Left lung (tissue), 10 donors: ENCODE measurements around the gene PITPNM2. TPM values are rescaled to one million over a fixed set of nuclear protein-coding genes. Genes with fewer than 3 reads are reported as not detected.

Source experiments
- ATAC-seq: fragments of 200-7000 bp; cut with Tn5 transposase; one replicate; pipeline ENCODE4 v1.9.1; 2020; ENCODE audit warnings: moderate library complexity
- DNase-seq, 4 donors: peaks; one replicate each; pipeline ENCODE4 v3.0.0-alpha.2; 2013 to 2020
- H3K27ac ChIP-seq, 2 donors: fragments of 200-600 bp; sonication (generic) in 1 of 2; one replicate each; pipeline versions ENCODE4 v1.5.0 to v1.8.0; 2020 to 2021
- H3K27me3 ChIP-seq, 2 donors: fragments of 200-600 bp; sonication (generic) in 1 of 2; one replicate each; pipeline versions ENCODE4 v1.5.0 to v1.8.0; 2020 to 2021
- H3K36me3 ChIP-seq, 2 donors: fragments of 200-600 bp; sonication (generic) in 1 of 2; one replicate each; pipeline versions ENCODE4 v1.5.0 to v1.8.0; 2020 to 2021
- H3K4me1 ChIP-seq, 2 donors: fragments of 200-600 bp; one replicate each; pipeline ENCODE4 v1.8.0; 2021
- H3K4me3 ChIP-seq, 2 donors: fragments of 200-600 bp; sonication (generic) in 1 of 2; one replicate each; pipeline versions ENCODE4 v1.5.0 to v1.8.0; 2020 to 2021; ENCODE audit warnings: mild to moderate bottlenecking in 1 of 2
- H3K9me3 ChIP-seq, 2 donors: fragments of 200-600 bp; sonication (generic) in 1 of 2; one replicate each; pipeline versions ENCODE4 v1.5.0 to v1.8.0; 2020 to 2021
- intact Hi-C, 2 donors: fragments of 100-400 bp; cut with DNase I; formaldehyde crosslinking; loops; one replicate each; pipeline versions ENCODE4 v1.11.2 to v1.14.2; 2022
- polyA plus RNA-seq, 6 donors: library from polyadenylated mRNA; unstranded; fragments of 120-200 nt; gene quantifications; one replicate each; pipeline ENCODE4 v1.2.1, GENCODE V29; 2013; ENCODE audit not compliant: insufficient read length in 6 of 6
- total RNA-seq, 2 donors: library from RNA; stranded (reverse); fragmentation: NEBNext Ultra II Directional; extraction: Animal tissue kit (Norgen Biotek cat#: 25700); gene quantifications; one replicate each; pipeline ENCODE4 v1.2.1, GENCODE V29; 2021
- TF ChIP-seq, protein P1 (sequence below), 2 donors: fragments of 200-600 bp; sonication (generic) in 1 of 2; IDR thresholded peaks; one replicate each; pipeline versions ENCODE4 v1.5.0 to v1.8.0; 2021; ENCODE audit warnings: antibody characterized with exemption in 2 of 2
- donor health status: DM: no; HTN: yes; CAD: no.
- donor health status: DM: no; HTN: no; CAD: no.

PITPNM2 gene
- total and polyA plus RNA-seq, 8 donors: 11.3 to 30.8 (median 14.5) TPM

DNA sequence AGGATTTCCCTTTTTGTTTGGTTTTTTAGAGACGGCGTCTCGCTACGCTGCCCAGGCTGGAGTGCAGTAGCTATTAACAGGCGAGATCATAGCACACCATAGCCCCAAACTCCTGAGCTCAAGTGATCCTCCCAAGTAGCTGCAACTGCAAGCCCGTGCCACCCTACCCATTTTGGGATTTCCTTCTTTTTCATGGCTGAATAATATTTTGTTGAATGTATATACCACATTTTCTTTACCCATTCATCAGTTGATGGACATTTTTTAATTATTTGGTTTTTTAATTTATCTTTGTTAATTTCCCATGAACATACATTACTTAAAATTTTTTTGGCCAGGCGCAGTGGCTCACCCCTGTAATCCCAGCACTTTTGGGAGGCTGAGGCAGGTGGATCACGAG, 15.2 kb downstream of the PITPNM2 start:
- H3K27me3 ChIP-seq: no peaks in the 10 kb centered on the region
- H3K36me3 ChIP-seq: no peaks in the 10 kb centered on the region
- TF ChIP-seq, protein P1, sequence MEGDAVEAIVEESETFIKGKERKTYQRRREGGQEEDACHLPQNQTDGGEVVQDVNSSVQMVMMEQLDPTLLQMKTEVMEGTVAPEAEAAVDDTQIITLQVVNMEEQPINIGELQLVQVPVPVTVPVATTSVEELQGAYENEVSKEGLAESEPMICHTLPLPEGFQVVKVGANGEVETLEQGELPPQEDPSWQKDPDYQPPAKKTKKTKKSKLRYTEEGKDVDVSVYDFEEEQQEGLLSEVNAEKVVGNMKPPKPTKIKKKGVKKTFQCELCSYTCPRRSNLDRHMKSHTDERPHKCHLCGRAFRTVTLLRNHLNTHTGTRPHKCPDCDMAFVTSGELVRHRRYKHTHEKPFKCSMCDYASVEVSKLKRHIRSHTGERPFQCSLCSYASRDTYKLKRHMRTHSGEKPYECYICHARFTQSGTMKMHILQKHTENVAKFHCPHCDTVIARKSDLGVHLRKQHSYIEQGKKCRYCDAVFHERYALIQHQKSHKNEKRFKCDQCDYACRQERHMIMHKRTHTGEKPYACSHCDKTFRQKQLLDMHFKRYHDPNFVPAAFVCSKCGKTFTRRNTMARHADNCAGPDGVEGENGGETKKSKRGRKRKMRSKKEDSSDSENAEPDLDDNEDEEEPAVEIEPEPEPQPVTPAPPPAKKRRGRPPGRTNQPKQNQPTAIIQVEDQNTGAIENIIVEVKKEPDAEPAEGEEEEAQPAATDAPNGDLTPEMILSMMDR (IDR thresholded peaks at IDR 0.05): no peak
- no peaks in the 10 kb centered on the region for H3K9me3 ChIP-seq
- DNase-seq (no peak), ATAC-seq (no peak)
- H3K4me1 ChIP-seq: peaks cover 34% of the 10 kb centered on the region in 2 donors
- H3K27ac ChIP-seq: no peak overlapping the region
- H3K4me3 ChIP-seq: no peak overlapping the region
- intact Hi-C loops: no loop called here

DNA sequence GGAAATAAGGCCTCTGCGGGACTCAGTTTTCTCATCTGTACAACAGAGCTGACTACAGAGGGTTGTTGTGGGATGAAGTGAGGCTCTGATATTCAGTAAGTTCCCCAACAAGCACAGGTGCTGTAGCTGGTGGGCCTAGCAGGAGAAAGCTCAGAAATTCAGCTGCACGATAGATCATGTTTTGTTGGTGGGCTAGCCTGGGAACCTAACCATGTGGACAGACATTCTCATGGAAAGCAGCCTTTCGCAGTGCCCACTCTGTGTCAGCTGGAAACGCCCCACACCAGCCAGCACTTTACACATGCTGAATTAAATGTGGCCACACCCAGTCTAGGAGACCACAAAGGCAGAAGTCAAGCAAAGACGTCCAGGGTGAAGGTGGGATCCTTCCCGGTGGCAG, 16.1 kb downstream of the PITPNM2 start:
- H3K27me3 ChIP-seq: no peaks in the 10 kb centered on the region
- DNase-seq (no peak), ATAC-seq (peak; percentile 8)
- TF ChIP-seq, protein P1 (IDR thresholded peaks at IDR 0.05): no peak
- no peaks in the 10 kb centered on the region for H3K36me3 ChIP-seq
- H3K9me3 ChIP-seq: no peaks in the 10 kb centered on the region
- peaks cover 25% of the 10 kb centered on the region in 2 donors for H3K4me1 ChIP-seq
- peak overlapping the region; percentile 26 to 50 for H3K27ac ChIP-seq
- no peak overlapping the region for H3K4me3 ChIP-seq
- intact Hi-C loops: no loop called here

DNA sequence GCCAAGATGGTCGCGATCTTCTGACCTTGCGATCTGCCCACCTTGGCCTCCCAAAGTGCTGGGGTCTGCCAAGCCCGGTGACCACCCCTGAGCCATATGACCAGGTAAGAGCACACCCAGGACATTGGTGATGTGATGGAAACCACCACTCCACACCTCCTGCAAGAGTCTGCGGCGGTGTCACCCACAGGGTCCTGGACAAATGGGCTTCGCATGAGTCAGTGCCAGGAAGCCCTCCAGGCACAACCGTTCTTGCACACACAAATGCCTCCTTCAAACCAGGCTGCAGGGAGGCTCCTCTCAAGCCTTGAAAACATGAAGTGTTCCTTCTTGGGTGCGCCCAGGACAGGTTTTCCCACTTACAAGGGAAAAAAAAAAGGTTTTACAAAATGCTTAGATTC, 16.6 kb downstream of the PITPNM2 start:
- Histone ChIP-seq H3K27me3 (no peaks in the 10 kb centered on the region), H3K9me3 (no peaks in the 10 kb centered on the region), H3K4me1 (peaks cover 21 to 25% of the 10 kb centered on the region in 2 donors), H3K36me3 (no peaks in the 10 kb centered on the region), H3K27ac (peak overlapping the region in 1 of 2 donors; percentile 37), H3K4me3 (no peak overlapping the region)
- TF ChIP-seq, protein P1 (IDR thresholded peaks at IDR 0.05): no peak
- DNase-seq (peak in 2 of 4 donors; percentile 63 to 78), ATAC-seq (peak; percentile 66)
- intact Hi-C loops: no loop called here

DNA sequence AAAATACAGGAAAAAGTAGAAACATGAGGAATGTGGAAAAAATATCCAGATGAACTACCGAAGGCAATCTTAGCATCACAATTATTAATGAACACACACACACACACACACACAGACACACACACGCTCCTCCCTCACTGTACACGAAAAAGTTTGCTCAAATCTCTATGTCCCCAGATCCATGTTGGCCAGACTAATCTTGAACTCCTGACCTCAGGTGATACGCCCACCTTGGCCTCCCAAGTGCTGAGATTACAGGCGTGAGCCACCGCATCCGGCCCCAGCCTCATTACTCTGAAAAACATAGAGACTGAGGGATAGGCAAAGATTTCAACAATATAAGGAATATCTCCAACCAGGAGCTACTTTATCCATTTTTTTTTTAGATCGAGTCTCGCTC, 17.2 kb downstream of the PITPNM2 start:
- intact Hi-C loops: no loop called here
- H3K9me3 ChIP-seq: no peaks in the 10 kb centered on the region
- H3K36me3 ChIP-seq: no peaks in the 10 kb centered on the region

DNA sequence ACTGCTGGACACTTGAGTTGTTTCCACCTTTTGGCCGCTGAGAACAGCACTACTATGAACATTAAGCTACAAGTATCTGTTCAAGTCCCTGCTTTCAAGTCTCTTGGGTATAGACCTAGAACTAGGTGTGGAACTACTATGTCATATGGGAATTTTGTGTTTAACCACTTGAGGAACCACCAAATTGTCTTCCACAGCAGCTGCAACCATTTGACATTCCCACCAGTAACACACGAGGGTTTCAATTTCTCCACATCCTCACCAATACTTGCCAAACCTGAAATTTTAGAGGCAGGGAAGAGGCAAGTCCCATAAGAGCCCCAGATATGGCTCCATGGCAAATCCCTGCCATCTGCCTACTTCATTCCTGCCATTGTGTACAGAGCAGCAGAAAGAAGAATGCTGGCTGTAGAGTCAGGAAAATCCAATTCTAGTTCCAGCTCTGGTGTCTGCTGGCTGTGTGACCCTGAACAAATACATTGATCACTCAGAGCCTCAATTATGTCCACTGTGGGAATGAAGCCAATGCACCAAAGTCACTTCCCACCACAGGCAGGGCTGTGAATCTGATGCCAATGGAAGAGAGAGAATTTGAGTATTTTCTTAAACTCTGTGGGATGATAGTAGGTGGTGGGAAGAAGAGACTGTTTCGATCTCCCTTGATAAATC, 17.8 kb downstream of the PITPNM2 start:
- TF ChIP-seq, protein P1 (IDR thresholded peaks at IDR 0.05): no peak
- ATAC-seq: peak; percentile 17
- no peak overlapping the region for H3K4me3 ChIP-seq

More for the DNA sequence above, 17.2 kb downstream of the PITPNM2 start:
- DNase-seq: no peak
- Histone ChIP-seq H3K4me3 (no peak overlapping the region), H3K27ac (peak overlapping the region in 1 of 2 donors; percentile 37), H3K4me1 (peaks cover 17 to 25% of the 10 kb centered on the region in 2 donors), H3K27me3 (no peaks in the 10 kb centered on the region)
- ATAC-seq: no peak
- TF ChIP-seq, protein P1 (IDR thresholded peaks at IDR 0.05): no peak

More for the DNA sequence above, 17.8 kb downstream of the PITPNM2 start:
- H3K9me3 ChIP-seq: no peaks in the 10 kb centered on the region
- peak overlapping the region in 1 of 2 donors; percentile 63 for H3K27ac ChIP-seq
- DNase-seq: no peak
- no peaks in the 10 kb centered on the region for H3K36me3 ChIP-seq
- H3K4me1 ChIP-seq: peaks cover 14 to 25% of the 10 kb centered on the region in 2 donors
- no peaks in the 10 kb centered on the region for H3K27me3 ChIP-seq
- intact Hi-C loops: no loop called here
